ENCODE measurements around the gene UBE2D4.
"Not testable (repeated sequence)": the region's sequence is repeated elsewhere in the genome, so short reads cannot be mapped to it uniquely, and the experiment has no call there.

Gene UBE2D4

DNA sequence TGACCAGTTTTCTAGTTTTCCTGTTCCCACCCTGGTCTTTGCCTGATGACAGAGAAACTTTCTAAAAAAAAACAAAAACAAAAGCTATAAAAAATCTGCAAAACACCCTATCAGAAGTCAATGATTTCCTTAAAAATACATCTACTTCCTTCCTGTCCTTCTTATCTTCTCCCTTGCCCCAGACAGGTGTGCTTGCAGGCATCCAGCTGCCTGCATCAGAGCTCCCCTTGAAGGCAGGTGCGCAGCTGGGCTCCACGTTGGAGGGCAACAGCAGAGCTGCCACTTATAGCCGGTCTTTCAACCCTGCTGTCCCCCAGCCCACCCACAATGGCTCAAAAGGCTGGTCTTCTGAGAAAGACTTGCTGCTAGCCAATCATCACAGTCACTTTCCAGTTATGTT is 29.8 kb downstream of the UBE2D4 start:
- TF ChIP-seq, protein P1, sequence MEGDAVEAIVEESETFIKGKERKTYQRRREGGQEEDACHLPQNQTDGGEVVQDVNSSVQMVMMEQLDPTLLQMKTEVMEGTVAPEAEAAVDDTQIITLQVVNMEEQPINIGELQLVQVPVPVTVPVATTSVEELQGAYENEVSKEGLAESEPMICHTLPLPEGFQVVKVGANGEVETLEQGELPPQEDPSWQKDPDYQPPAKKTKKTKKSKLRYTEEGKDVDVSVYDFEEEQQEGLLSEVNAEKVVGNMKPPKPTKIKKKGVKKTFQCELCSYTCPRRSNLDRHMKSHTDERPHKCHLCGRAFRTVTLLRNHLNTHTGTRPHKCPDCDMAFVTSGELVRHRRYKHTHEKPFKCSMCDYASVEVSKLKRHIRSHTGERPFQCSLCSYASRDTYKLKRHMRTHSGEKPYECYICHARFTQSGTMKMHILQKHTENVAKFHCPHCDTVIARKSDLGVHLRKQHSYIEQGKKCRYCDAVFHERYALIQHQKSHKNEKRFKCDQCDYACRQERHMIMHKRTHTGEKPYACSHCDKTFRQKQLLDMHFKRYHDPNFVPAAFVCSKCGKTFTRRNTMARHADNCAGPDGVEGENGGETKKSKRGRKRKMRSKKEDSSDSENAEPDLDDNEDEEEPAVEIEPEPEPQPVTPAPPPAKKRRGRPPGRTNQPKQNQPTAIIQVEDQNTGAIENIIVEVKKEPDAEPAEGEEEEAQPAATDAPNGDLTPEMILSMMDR (IDR thresholded peaks at IDR 0.05): no peak

DNA sequence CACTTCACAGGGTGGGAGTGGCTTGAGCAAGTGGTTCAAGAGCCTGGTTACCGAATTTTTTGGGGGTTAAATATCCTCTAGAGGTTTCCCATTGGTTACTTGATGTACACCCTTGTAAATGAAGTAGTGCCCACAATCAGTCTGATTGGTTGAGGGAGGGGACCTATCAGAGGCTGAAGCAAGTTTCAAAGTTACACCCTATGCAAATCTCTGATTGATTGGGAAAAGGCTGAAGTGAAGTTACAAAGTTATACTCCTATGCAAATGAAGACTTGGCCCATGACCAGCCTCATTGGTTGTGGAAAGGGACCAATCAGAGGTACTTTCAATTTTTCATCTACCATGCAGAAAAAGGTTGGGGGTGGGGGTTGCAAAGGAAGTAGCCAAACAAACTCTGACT is 34.7 kb downstream of the UBE2D4 start:
- TF ChIP-seq, protein P1 (IDR thresholded peaks at IDR 0.05): no peak

DNA sequence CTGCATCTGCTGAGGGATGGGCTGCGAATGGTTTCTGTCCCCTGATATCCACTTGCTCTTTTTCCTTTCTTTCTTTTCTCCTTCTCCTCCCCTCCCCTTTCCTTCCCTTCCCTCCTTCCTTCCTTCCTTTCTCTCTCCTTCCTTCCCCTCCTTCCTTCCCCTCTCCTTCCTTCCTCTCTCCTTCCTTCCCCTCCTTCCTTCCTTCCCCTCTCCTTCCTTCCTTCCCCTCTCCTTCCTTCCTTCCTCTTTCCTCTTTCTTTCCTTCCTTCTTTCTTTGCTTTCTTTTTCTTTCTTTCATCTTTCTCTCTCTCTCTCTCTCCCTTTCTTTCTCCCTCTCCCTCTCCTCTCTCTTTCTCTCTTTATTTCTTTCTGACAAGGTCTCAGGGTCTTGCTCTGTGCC is 51.3 kb downstream of the UBE2D4 start:
- TF ChIP-seq, protein P1 (IDR thresholded peaks at IDR 0.05): no peak

DNA sequence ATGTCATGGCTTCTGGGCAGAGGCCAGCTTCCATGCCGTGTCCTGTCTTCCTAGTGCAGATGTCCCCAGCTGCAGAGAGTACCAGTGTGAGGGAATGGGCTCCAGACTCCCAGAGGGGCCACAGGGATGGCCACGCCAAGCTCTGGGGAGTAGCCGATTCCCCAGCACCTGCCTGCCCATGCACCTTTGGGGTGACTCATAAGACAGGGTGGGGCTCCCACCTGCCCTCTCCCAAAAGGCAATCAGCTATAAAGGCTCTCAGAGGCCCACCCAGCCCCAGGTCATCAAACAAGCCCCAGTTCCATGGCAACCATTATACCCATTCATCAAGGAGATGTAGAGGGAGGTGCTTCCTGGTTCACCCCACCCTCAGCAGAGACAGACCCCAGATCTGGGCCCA is 71.3 kb downstream of the UBE2D4 start, which contains the start of gene SPDYE1:
Gene SPDYE1, plus strand, starts transcription at position 366 of the 400 bp plus-strand sequence. CDS start 2,053 bp downstream, outside the sequence.
- TF ChIP-seq, protein P1 (IDR thresholded peaks at IDR 0.05): not testable (repeated sequence)

All from LNCAP (cell line).